Prostate gland (tissue), 2 donors: Measurements from ENCODE around the gene DDX31.

ENCODE experiments used
- CTCF ChIP-seq, 4 experiments: fragments of 200-600 bp in 2 of 4; fragments of 450-650 bp in 2 of 4; sonication (generic) in 2 of 4; IDR thresholded peaks; 1 replicate in 3 of 4; 2 replicates in 1 of 4; pipeline ENCODE4 v1.5.1; 2016 to 2019; ENCODE audit warnings: antibody characterized with exemption in 4 of 4, mild to moderate bottlenecking in 2 of 4, moderate library complexity in 2 of 4
- POLR2A ChIP-seq: fragments of 450-650 bp; IDR thresholded peaks from one replicate; pipeline ENCODE4 v1.6.1; 2016; ENCODE audit warnings: antibody characterized with exemption, mild to moderate bottlenecking
- POLR2AphosphoS5 ChIP-seq: sonication (generic); formaldehyde crosslinking; IDR thresholded peaks from one replicate; pipeline ENCODE4 v1.6.1; 2017; ENCODE audit warnings: antibody characterized with exemption

- no peak for TF ChIP-seq POLR2A
- TF ChIP-seq CTCF (IDR thresholded peaks at IDR 0.05): no peak
- no peak for TF ChIP-seq POLR2AphosphoS5
These were observed 27.4 kb upstream of the DDX31 start for GRCh38 chr9:132697230-132697629.
